Spleen (tissue), 7 donors: Measurements from ENCODE around the gene MRTFB.

Source experiments
- CTCF ChIP-seq, 11 experiments: fragments of 200-600 bp in 7 of 11; fragments of 450-650 bp in 4 of 11; sonication (generic) in 4 of 11; IDR thresholded peaks in 8 of 11; conservative IDR thresholded peaks in 3 of 11; 1 replicate in 7 of 11; 2 replicates in 4 of 11; pipeline versions ENCODE4 v1.4.0 to v1.8.0; 2016 to 2021; ENCODE audit warnings: antibody characterized with exemption in 11 of 11, inconsistent platforms in 4 of 11, mild to moderate bottlenecking in 1 of 11
- POLR2A ChIP-seq, 3 donors: fragments of 450-650 bp; IDR thresholded peaks; one replicate each; pipeline ENCODE4 v1.5.1; 2017; ENCODE audit warnings: antibody characterized with exemption in 3 of 3, mild to moderate bottlenecking in 1 of 3
- POLR2AphosphoS5 ChIP-seq, 3 donors: sonication (generic); formaldehyde crosslinking; IDR thresholded peaks; one replicate each; pipeline ENCODE4 v1.5.1; 2017; ENCODE audit warnings: antibody characterized with exemption in 3 of 3
- donor health status: DM: no; HTN: no; CAD: no; lungs with moderate emphysema.
- donor health status: DM: no; HTN: no; CAD: no.
- donor health status: DM: no; HTN: no; CAD: no.

DNA sequence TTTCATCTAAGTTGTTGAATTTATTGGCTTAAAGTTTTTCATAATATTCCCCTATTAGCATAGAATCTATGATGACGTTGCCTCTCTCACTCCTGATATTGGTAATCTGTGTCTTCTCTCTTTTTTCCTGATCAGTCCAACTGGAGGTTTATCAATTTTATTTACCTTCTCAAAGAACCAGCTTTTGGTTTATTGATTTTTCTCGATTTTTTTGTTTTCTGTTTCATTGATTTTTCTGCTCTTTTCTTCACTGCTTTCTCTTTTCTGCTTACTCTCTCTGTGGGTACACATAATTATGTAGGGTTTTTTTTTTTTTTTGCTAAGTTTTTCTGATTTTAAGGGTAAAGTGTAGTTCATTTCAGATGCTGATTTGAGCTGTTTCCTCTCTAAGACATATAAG is 29.7 kb downstream of the MRTFB start:
- TF ChIP-seq CTCF (IDR thresholded peaks at IDR 0.05 in 8 of 11, conservative IDR thresholded peaks at IDR 0.05 in 3 of 11) (no peak), POLR2AphosphoS5 (IDR thresholded peaks at IDR 0.05) (no peak), POLR2A (IDR thresholded peaks at IDR 0.05) (no peak)
